ENCODE measurements around the gene BUD23. TPM values are rescaled to one million over a fixed set of nuclear protein-coding genes. Genes with fewer than 3 reads are reported as not detected.
A peak's percentile ranks its signal among the peaks of the same experiment; 100 is the strongest.

The BUD23 gene
- total RNA-seq, 1 experiment from 2014 or later, result 41.9 TPM

GRCh38 chr7:73715648-73716317 lies 32.4 kb downstream of the BUD23 start:
- Histone ChIP-seq H4K20me1 (ENCODE audit: insufficient read depth, low read depth, low read length) (peaks cover 37% of the 10 kb centered on the region), H3K27me3 (ENCODE audit: low read length) (no peaks in the 10 kb centered on the region), H2AFZ (ENCODE audit: low read length) (no peak overlapping the region), H3K9me3 (ENCODE audit: low read length) (no peaks in the 10 kb centered on the region), H3K79me2 (ENCODE audit: low read length) (no peaks in the 10 kb centered on the region), H3K36me3 (ENCODE audit: insufficient read depth, low read length) (no peaks in the 10 kb centered on the region), H3K4me3 (ENCODE audit: low read length) (no peak overlapping the region), H3K9me2 (replicated peaks; ENCODE audit: insufficient read depth, low read length) (no peaks in the 10 kb centered on the region), H3K27ac (ENCODE audit: low read length) (no peak overlapping the region), H3K4me2 (ENCODE audit: low read depth, low read length, poor library complexity, severe bottlenecking) (peak overlapping the region; percentile 8), H3K4me1 (ENCODE audit: low read length) (peaks cover 39% of the 10 kb centered on the region), H3K9ac (ENCODE audit: low read length) (no peak overlapping the region)
- peak; percentile 80 for DNase-seq

DNA sequence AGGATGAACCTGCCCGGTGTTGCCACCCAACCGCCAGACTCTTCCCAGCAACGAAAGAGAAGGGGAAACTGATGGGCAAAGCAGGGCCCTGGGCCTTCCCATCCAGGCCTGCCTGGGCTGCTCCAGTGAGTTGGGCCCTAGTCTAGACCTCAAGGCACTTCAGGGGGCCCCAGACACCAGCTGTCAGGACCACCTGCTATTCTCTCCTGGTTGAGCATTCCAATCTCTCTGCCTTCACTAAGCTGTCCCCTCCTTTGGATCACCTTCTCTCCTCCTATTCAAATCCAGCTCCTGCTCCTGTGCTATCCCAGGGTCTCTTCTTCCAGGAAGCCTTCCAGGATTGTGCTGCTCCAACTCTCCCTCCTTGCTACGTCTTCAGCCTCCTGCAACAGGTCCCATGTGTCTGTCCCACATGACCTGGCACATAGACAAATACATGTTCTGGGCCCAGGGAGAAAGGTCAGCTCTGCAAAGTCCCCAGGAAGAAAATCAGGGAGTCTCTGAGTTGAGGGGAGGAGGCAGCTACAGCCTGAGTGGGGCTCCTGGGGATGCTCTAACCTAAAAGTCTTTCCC lies 33.0 kb downstream of the BUD23 start:
- no peaks in the 10 kb centered on the region for H3K36me3 ChIP-seq (ENCODE audit: insufficient read depth, low read length)
- DNase-seq, result no peak
- no peaks in the 10 kb centered on the region for H3K27me3 ChIP-seq (ENCODE audit: low read length)
- H3K4me2 ChIP-seq (ENCODE audit: low read depth, low read length, poor library complexity, severe bottlenecking), result no peak overlapping the region
- no peaks in the 10 kb centered on the region for H3K9me2 ChIP-seq (replicated peaks; ENCODE audit: insufficient read depth, low read length)
- H3K4me1 ChIP-seq (ENCODE audit: low read length), result peaks cover 39% of the 10 kb centered on the region
- no peaks in the 10 kb centered on the region for H3K79me2 ChIP-seq (ENCODE audit: low read length)
- H3K4me3 ChIP-seq (ENCODE audit: low read length), result no peak overlapping the region
- no peaks in the 10 kb centered on the region for H3K9me3 ChIP-seq (ENCODE audit: low read length)
- H2AFZ ChIP-seq (ENCODE audit: low read length), result no peak overlapping the region
- peaks cover 35% of the 10 kb centered on the region for H4K20me1 ChIP-seq (ENCODE audit: insufficient read depth, low read depth, low read length)
- H3K27ac ChIP-seq (ENCODE audit: low read length), result no peak overlapping the region
- no peak overlapping the region for H3K9ac ChIP-seq (ENCODE audit: low read length)

- H4K20me1 ChIP-seq (ENCODE audit: insufficient read depth, low read depth, low read length), result peaks cover 35% of the 10 kb centered on the region
- no peak overlapping the region for H3K9ac ChIP-seq (ENCODE audit: low read length)
- H3K4me3 ChIP-seq (ENCODE audit: low read length), result no peak overlapping the region
- H3K4me2 ChIP-seq (ENCODE audit: low read depth, low read length, poor library complexity, severe bottlenecking), result peak overlapping the region; percentile 100
- no peak overlapping the region for H2AFZ ChIP-seq (ENCODE audit: low read length)
- no peaks in the 10 kb centered on the region for H3K9me2 ChIP-seq (replicated peaks; ENCODE audit: insufficient read depth, low read length)
- no peak overlapping the region for H3K27ac ChIP-seq (ENCODE audit: low read length)
- no peaks in the 10 kb centered on the region for H3K36me3 ChIP-seq (ENCODE audit: insufficient read depth, low read length)
- no peaks in the 10 kb centered on the region for H3K9me3 ChIP-seq (ENCODE audit: low read length)
- no peak for DNase-seq
- H3K4me1 ChIP-seq (ENCODE audit: low read length), result peaks cover 39% of the 10 kb centered on the region
- H3K79me2 ChIP-seq (ENCODE audit: low read length), result no peaks in the 10 kb centered on the region
- H3K27me3 ChIP-seq (ENCODE audit: low read length), result no peaks in the 10 kb centered on the region
Observed at GRCh38 chr7:73717025-73717807, 33.8 kb downstream of the BUD23 start.

- no peaks in the 10 kb centered on the region for H3K79me2 ChIP-seq (ENCODE audit: low read length)
- peak overlapping the region; percentile 92; the same call in 1 of the 2 replicates for H3K4me3 ChIP-seq (ENCODE audit: low read length)
- peak overlapping the region; percentile 90 for H3K9ac ChIP-seq (ENCODE audit: low read length)
- H3K9me3 ChIP-seq (ENCODE audit: low read length), result no peaks in the 10 kb centered on the region
- no peaks in the 10 kb centered on the region for H3K27me3 ChIP-seq (ENCODE audit: low read length)
- no peak overlapping the region for H3K27ac ChIP-seq (ENCODE audit: low read length)
- H2AFZ ChIP-seq (ENCODE audit: low read length), result no peak overlapping the region
- no peaks in the 10 kb centered on the region for H3K36me3 ChIP-seq (ENCODE audit: insufficient read depth, low read length)
- no peaks in the 10 kb centered on the region for H3K9me2 ChIP-seq (replicated peaks; ENCODE audit: insufficient read depth, low read length)
- DNase-seq, result peak; percentile 63
- H4K20me1 ChIP-seq (ENCODE audit: insufficient read depth, low read depth, low read length), result peaks cover 35% of the 10 kb centered on the region
- H3K4me2 ChIP-seq (ENCODE audit: low read depth, low read length, poor library complexity, severe bottlenecking), result peak overlapping the region; percentile 100
- H3K4me1 ChIP-seq (ENCODE audit: low read length), result peaks cover 39% of the 10 kb centered on the region
Observed at GRCh38 chr7:73717991-73718405, 34.6 kb downstream of the BUD23 start.

DNA sequence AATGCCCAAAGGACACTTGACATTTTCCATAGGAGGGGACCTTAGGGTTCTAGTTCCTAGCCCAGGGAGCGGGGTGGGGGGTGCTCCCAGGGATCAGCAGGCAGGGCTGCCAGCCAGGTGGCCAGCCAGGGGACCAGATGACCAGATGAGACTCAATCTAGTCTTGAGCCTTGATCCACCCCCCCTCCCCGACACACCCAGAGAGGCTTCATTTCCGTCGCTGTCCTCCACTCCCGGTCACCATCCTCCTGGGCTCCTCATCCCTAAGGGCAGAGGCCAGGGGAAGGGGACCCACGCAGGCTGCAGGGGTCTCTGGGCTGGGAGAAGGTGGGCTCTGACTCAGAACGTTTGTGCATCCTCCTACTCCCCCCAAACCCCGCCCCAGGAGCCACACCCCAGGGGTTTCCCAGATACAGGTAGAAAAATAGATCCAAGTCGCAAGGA lies 35.1 kb downstream of the BUD23 start:
- no peaks in the 10 kb centered on the region for H3K79me2 ChIP-seq (ENCODE audit: low read length)
- H3K27ac ChIP-seq (ENCODE audit: low read length), result no peak overlapping the region
- no peak overlapping the region for H2AFZ ChIP-seq (ENCODE audit: low read length)

DNA sequence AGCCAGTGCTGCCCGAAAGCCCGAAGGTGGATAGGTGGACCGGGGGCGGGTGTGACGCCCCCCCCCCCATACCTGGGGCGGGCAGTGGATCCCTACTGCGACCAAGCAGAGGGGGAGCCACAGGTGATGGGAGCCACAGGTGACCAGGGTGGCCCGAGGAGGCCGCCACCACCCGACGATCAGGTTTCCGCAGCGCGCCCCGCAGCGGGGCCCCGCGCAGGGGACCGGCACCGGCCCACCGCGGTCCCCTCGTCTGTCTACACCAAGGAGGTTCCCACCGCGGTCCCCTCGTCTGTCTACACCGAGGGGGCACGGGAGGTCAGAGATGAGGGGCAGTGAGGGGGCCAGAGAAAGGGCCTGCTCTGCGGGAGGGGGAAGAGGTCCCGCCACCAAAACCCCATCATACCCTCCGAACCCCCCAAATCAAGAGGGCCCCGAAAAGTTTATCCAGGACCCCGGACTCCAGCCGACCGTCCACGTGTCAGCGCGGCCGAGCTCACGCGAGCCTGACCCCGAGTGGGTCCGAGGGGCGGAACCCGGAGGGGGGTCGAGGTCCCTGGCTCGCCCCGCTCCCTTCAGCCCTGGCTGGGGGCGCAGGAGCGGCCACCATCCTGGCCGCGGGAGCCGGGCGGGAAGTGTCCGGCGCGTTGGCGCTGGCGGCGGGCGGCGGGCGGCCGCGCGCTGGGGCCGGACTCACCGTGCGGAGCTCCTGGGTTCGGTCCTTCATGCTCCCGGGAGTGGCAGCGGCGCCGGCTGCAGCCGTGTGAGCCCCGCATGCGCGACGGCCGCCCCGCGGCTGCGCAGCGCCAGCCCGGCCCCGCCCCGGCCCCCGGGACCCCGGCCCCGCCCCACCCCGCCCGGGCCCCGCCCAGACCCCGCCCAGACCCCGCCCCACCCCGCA lies 35.8 kb downstream of the BUD23 start, which contains the start of gene STX1A:
STX1A (minus strand) TSS at position 765 of the 901 bp plus-strand sequence; CDS start at position 727, 38 bp downstream.
- Histone ChIP-seq H3K27ac (ENCODE audit: low read length) (no peak within 1 kb of the TSS), H3K36me3 (ENCODE audit: insufficient read depth, low read length) (no peaks in the 10 kb centered on the region), H3K9ac (ENCODE audit: low read length) (peak within 1 kb of the TSS; percentile 90), H3K27me3 (ENCODE audit: low read length) (no peaks in the 10 kb centered on the region), H2AFZ (ENCODE audit: low read length) (peak within 1 kb of the TSS; percentile 98), H3K4me1 (ENCODE audit: low read length) (peaks cover 39% of the 10 kb centered on the region), H3K4me3 (ENCODE audit: low read length) (peak within 1 kb of the TSS; percentile 92), H3K4me2 (ENCODE audit: low read depth, low read length, poor library complexity, severe bottlenecking) (peak within 1 kb of the TSS; percentile 100), H4K20me1 (ENCODE audit: insufficient read depth, low read depth, low read length) (peaks cover 32% of the 10 kb centered on the region), H3K9me3 (ENCODE audit: low read length) (no peaks in the 10 kb centered on the region), H3K9me2 (replicated peaks; ENCODE audit: insufficient read depth, low read length) (no peaks in the 10 kb centered on the region), H3K79me2 (ENCODE audit: low read length) (no peaks in the 10 kb centered on the region)
- DNase-seq, result peak; percentile 88

More for the DNA sequence above, 35.1 kb downstream of the BUD23 start:
- H3K9ac ChIP-seq (ENCODE audit: low read length), result peak overlapping the region; percentile 90
- no peaks in the 10 kb centered on the region for H3K9me3 ChIP-seq (ENCODE audit: low read length)
- no peaks in the 10 kb centered on the region for H3K36me3 ChIP-seq (ENCODE audit: insufficient read depth, low read length)
- no peak for DNase-seq
- peak overlapping the region; percentile 100 for H3K4me2 ChIP-seq (ENCODE audit: low read depth, low read length, poor library complexity, severe bottlenecking)
- H3K27me3 ChIP-seq (ENCODE audit: low read length), result no peaks in the 10 kb centered on the region
- peak overlapping the region; percentile 92 for H3K4me3 ChIP-seq (ENCODE audit: low read length)
- H3K4me1 ChIP-seq (ENCODE audit: low read length), result peaks cover 39% of the 10 kb centered on the region
- H4K20me1 ChIP-seq (ENCODE audit: insufficient read depth, low read depth, low read length), result peaks cover 32% of the 10 kb centered on the region
- no peaks in the 10 kb centered on the region for H3K9me2 ChIP-seq (replicated peaks; ENCODE audit: insufficient read depth, low read length)

DNA sequence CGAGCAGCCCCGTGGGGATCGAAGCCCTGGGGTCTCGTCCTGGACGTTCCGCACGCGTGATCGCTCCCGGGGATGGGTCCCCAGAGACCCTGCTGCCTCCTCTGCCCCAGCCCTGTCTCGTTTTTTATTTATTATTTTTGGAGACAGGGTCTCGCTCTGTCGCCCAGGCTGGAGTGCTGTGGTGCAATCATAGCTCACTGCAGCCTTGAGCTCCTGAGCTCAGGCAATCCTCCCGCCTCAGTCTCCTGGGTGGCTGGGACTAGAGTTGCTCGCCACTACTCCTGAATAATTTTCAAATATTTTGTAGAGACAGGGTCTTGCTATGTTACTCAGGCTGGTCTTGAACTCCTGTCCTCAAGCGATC lies 36.4 kb downstream of the BUD23 start:
- no peak overlapping the region for H3K27ac ChIP-seq (ENCODE audit: low read length)
- peak overlapping the region; percentile 42 for H3K4me2 ChIP-seq (ENCODE audit: low read depth, low read length, poor library complexity, severe bottlenecking)
- H3K9me2 ChIP-seq (replicated peaks; ENCODE audit: insufficient read depth, low read length), result no peaks in the 10 kb centered on the region
- H3K4me3 ChIP-seq (ENCODE audit: low read length), result no peak overlapping the region
- no peaks in the 10 kb centered on the region for H3K27me3 ChIP-seq (ENCODE audit: low read length)
- H3K9me3 ChIP-seq (ENCODE audit: low read length), result no peaks in the 10 kb centered on the region
- H2AFZ ChIP-seq (ENCODE audit: low read length), result no peak overlapping the region
- H3K4me1 ChIP-seq (ENCODE audit: low read length), result peaks cover 39% of the 10 kb centered on the region
- DNase-seq, result no peak
- peaks cover 32% of the 10 kb centered on the region for H4K20me1 ChIP-seq (ENCODE audit: insufficient read depth, low read depth, low read length)
- no peaks in the 10 kb centered on the region for H3K36me3 ChIP-seq (ENCODE audit: insufficient read depth, low read length)
- no peaks in the 10 kb centered on the region for H3K79me2 ChIP-seq (ENCODE audit: low read length)
- H3K9ac ChIP-seq (ENCODE audit: low read length), result no peak overlapping the region

Data from Karpas-422 (cell line).